Endothelial cell of umbilical vein (primary cell): ENCODE data around the gene LMCD1. TPM values are rescaled to one million over a fixed set of nuclear protein-coding genes. Genes with fewer than 3 reads are reported as not detected.

ENCODE experiments used
- BruUV-seq: library from RNA; stranded (reverse); fragments of 400-500 nt; replicated peaks from 2 replicates; lab custom pipeline; 2021; lab: Mats Ljungman, UMichigan
- CTCF ChIA-PET: fragments of 300-600, 350-600 bp; sonication (Branson Sonifier 250); formaldehyde crosslinking; loops from one replicate; lab custom pipeline; 2021; ENCODE audit warnings: antibody characterized with exemption, inconsistent platforms; lab: Charles Lee
- POLR2A ChIA-PET: fragments of 300-600, 350-600 bp; sonication (Branson Sonifier 250); formaldehyde crosslinking; loops from one replicate; lab custom pipeline; 2021; ENCODE audit warnings: antibody characterized with exemption, inconsistent platforms; lab: Charles Lee
- DNase-seq: peaks from one replicate; pipeline ENCODE4 v3.0.0-alpha.2; 2011; ENCODE audit warnings: low read depth, low spot score
- FAIRE-seq: peaks from 2 replicates; lab custom pipeline; 2011; peaks lifted over from hg19 to GRCh38; lab: Jason Lieb, UNC
- H2AFZ ChIP-seq: 2 replicates; pipeline ENCODE4 v1.6.0; 2012; ENCODE audit warnings: low read depth, low read length, control low read depth, inconsistent platforms
- H3K27ac ChIP-seq: 2 replicates; pipeline ENCODE4 v1.5.1; 2011; ENCODE audit warnings: low read depth, mild to moderate bottlenecking, control low read depth, low read length, moderate library complexity; ENCODE audit not compliant: insufficient read depth
- H3K27me3 ChIP-seq, 2 experiments: 2 replicates each; pipeline versions ENCODE4 v1.6.0 to v1.6.1; 2011; ENCODE audit warnings: low read length in 2 of 2, mixed read lengths in 1 of 2; ENCODE audit not compliant: control insufficient read depth in 2 of 2, insufficient read depth in 2 of 2
- H3K36me3 ChIP-seq, 2 experiments: 2 replicates in 1 of 2; 3 replicates in 1 of 2; pipeline ENCODE4 v1.5.1; 2011; ENCODE audit warnings: low read length in 2 of 2, mild to moderate bottlenecking in 1 of 2, moderate library complexity in 1 of 2; ENCODE audit not compliant: control insufficient read depth in 2 of 2, insufficient read depth in 2 of 2; ENCODE audit errors: extremely low read depth in 1 of 2
- H3K4me1 ChIP-seq: 3 replicates; pipeline ENCODE4 v1.5.1; 2011; ENCODE audit warnings: mild to moderate bottlenecking, low read length; ENCODE audit not compliant: control insufficient read depth, insufficient read depth; ENCODE audit errors: extremely low read depth
- H3K4me2 ChIP-seq: 2 replicates; pipeline ENCODE4 v1.6.1; 2011; ENCODE audit warnings: low read length, control low read depth, mixed read lengths; ENCODE audit not compliant: insufficient read depth
- H3K4me3 ChIP-seq, 3 experiments: fragments of 200-600 bp in 1 of 3; sonication (generic), shearing (Covaris generic) in 1 of 3; replicated peaks in 1 of 3; 2 replicates each; pipeline ENCODE4 v1.5.1; 2011 to 2016; ENCODE audit warnings: control low read depth in 3 of 3, low read length in 3 of 3, mild to moderate bottlenecking in 2 of 3, inconsistent platforms in 1 of 3, low read depth in 1 of 3, moderate library complexity in 1 of 3; ENCODE audit not compliant: insufficient read depth in 1 of 3
- H3K79me2 ChIP-seq: 2 replicates; pipeline ENCODE4 v1.6.0; 2012; ENCODE audit warnings: low read length, inconsistent platforms; ENCODE audit not compliant: control insufficient read depth, insufficient read depth
- H3K9ac ChIP-seq: replicated peaks from 2 replicates; pipeline ENCODE3; 2011; ENCODE audit warnings: low read length, control low read depth; ENCODE audit not compliant: insufficient read depth; ENCODE audit errors: extremely low read depth
- H3K9me1 ChIP-seq: replicated peaks from 3 replicates; pipeline ENCODE4 v1.6.0; 2011; ENCODE audit warnings: mild to moderate bottlenecking, low read length; ENCODE audit not compliant: control insufficient read depth, insufficient read depth; ENCODE audit errors: extremely low read depth
- H3K9me3 ChIP-seq: replicated peaks from 2 replicates; pipeline ENCODE4 v1.5.1; 2012; ENCODE audit warnings: low read length, inconsistent platforms; ENCODE audit not compliant: control insufficient read depth, insufficient read depth
- H4K20me1 ChIP-seq: replicated peaks from 2 replicates; pipeline ENCODE3; 2011; ENCODE audit warnings: mild to moderate bottlenecking, low read length; ENCODE audit not compliant: control insufficient read depth, insufficient read depth; ENCODE audit errors: extremely low read depth
- CTCF ChIP-seq, 2 donors: IDR thresholded peaks; 1 replicate in 1 of 2; 2 replicates in 1 of 2; pipeline ENCODE4 v1.5.1; 2011; ENCODE audit warnings: low read length in 2 of 2, mild to moderate bottlenecking in 2 of 2, moderate library complexity in 2 of 2, control low read depth in 1 of 2, inconsistent platforms in 1 of 2, low read depth in 1 of 2; ENCODE audit not compliant: insufficient read depth in 1 of 2; ENCODE audit errors: extremely low read depth in 1 of 2
- EZH2 ChIP-seq: IDR thresholded peaks from 2 replicates; pipeline ENCODE4 v1.6.1; 2012; ENCODE audit warnings: borderline replicate concordance, low read depth, mild to moderate bottlenecking, moderate library complexity, low read length, inconsistent platforms; ENCODE audit not compliant: severe bottlenecking
- FOS ChIP-seq: IDR thresholded peaks from 2 replicates; pipeline ENCODE4 v1.6.1; 2011; ENCODE audit warnings: mild to moderate bottlenecking, low read length, moderate library complexity, borderline replicate concordance; ENCODE audit not compliant: insufficient read depth
- GATA2 ChIP-seq: IDR thresholded peaks from 2 replicates; pipeline ENCODE4 v1.7.0; 2011; ENCODE audit warnings: low read depth, mild to moderate bottlenecking, moderate library complexity, mixed read lengths, low read length; ENCODE audit not compliant: insufficient read length, insufficient read depth
- JUN ChIP-seq: IDR thresholded peaks from 2 replicates; pipeline ENCODE4 v1.6.1; 2011; ENCODE audit warnings: borderline replicate concordance, low read depth; ENCODE audit not compliant: insufficient read length, insufficient read depth
- MAX ChIP-seq: IDR thresholded peaks from 2 replicates; pipeline ENCODE4 v1.6.1; 2011; ENCODE audit not compliant: insufficient read depth, insufficient read length
- MYC ChIP-seq: IDR thresholded peaks from one replicate; pipeline ENCODE4 v1.6.1; 2011; ENCODE audit warnings: mild to moderate bottlenecking, low read depth, low read length
- POLR2A ChIP-seq: IDR thresholded peaks from 2 replicates; pipeline ENCODE4 v1.6.1; 2012; ENCODE audit warnings: low read depth, mild to moderate bottlenecking, control low read depth, low read length
- POLR2AphosphoS5 ChIP-seq: IDR thresholded peaks from 2 replicates; pipeline ENCODE4 v1.6.1; 2012; ENCODE audit warnings: low read depth, mild to moderate bottlenecking, control low read depth, low read length, moderate library complexity; ENCODE audit not compliant: insufficient read depth
- dilution Hi-C: fragments of 300-500 bp; cut with MboI; formaldehyde crosslinking; loops from one replicate; pipeline ENCODE4 v1.15.0; 2019; ENCODE audit warnings: low sequenced_read_pairs; ENCODE audit not compliant: extremely low pct_ligation_motif_present
- intact Hi-C: fragments of 100-400 bp; cut with micrococcal nuclease; formaldehyde crosslinking; loops from one replicate; pipeline ENCODE4 v1.10.0; 2022
- polyA plus RNA-seq, 4 experiments: library from polyadenylated mRNA; depleted of rRNA in 3 of 4; stranded (reverse) in 3 of 4; unstranded in 1 of 4; fragments of >200 nt; gene quantifications; 2 replicates each; pipeline versions ENCODE4 v1.2.1 to v1.2.3, GENCODE V29; 2011 to 2012; ENCODE audit warnings: missing spikeins in 1 of 4
- total RNA-seq: library from RNA; stranded (reverse); gene quantifications from 2 replicates; pipeline ENCODE4 v1.2.3, GENCODE V29; 2021

LMCD1 gene
- total and polyA plus RNA-seq, 2 donors (not counting 3 experiments of a cell fraction or from before 2014, with no cell fraction given), result 7.6 to 14.5 TPM

GRCh38 chr3:8456412-8456811, 45.2 kb upstream of the LMCD1 start:
- no peak overlapping the region for H3K4me2 ChIP-seq
- no peaks in the 10 kb centered on the region for H3K4me1 ChIP-seq
- H3K9ac ChIP-seq, result no peak overlapping the region
- intact Hi-C loops, result no loop called here
- H3K36me3 ChIP-seq, result no peaks in the 10 kb centered on the region
- ChIA-PET POLR2A (no interaction called here), CTCF (interaction anchor here (1.0 to 1.3 kb wide), 3 partner anchors 11 to 39 kb away, joined by 3 to 5 read pairs (median 3); no protein-coding TSS in a partner anchor)
- H3K4me3 ChIP-seq, result no peak overlapping the region
- BruUV-seq, result no TSS peak
- no peaks in the 10 kb centered on the region for H4K20me1 ChIP-seq
- H2AFZ ChIP-seq, result no peak overlapping the region
- dilution Hi-C loops, result no loop called here
- no peaks in the 10 kb centered on the region for H3K9me3 ChIP-seq
- no peaks in the 10 kb centered on the region for H3K27me3 ChIP-seq
- no peaks in the 10 kb centered on the region for H3K79me2 ChIP-seq
- H3K27ac ChIP-seq, result no peak overlapping the region
- no peak for TF ChIP-seq FOS
- no peak for TF ChIP-seq EZH2
- TF ChIP-seq CTCF (IDR thresholded peaks at IDR 0.05; ENCODE audit: extremely low read depth in 1 of 2, insufficient read depth in 1 of 2, low read depth in 1 of 2, low read length in 2 of 2), result no peak
- TF ChIP-seq POLR2AphosphoS5, result no peak
- TF ChIP-seq MYC, result no peak
- TF ChIP-seq POLR2A, result no peak
- DNase-seq, result no peak
- H3K9me1 ChIP-seq, result no peaks in the 10 kb centered on the region
- no peak for FAIRE-seq

- no peaks in the 10 kb centered on the region for H3K9me3 ChIP-seq
- ChIA-PET CTCF (interaction anchor here (1.0 to 1.3 kb wide), 2 partner anchors 15 to 40 kb away, joined by 3 to 5 read pairs; no protein-coding TSS in a partner anchor), POLR2A (no interaction called here)
- H3K27ac ChIP-seq, result no peak overlapping the region
- intact Hi-C loops (no loop called here), dilution Hi-C loops (no loop called here)
- no peak overlapping the region for H2AFZ ChIP-seq
- no peaks in the 10 kb centered on the region for H3K27me3 ChIP-seq
- TF ChIP-seq FOS (no peak), MAX (no peak), CTCF (IDR thresholded peaks at IDR 0.05; ENCODE audit: extremely low read depth in 1 of 2, insufficient read depth in 1 of 2, low read depth in 1 of 2, low read length in 2 of 2) (no peak), MYC (no peak), GATA2 (no peak), JUN (no peak), POLR2A (no peak), EZH2 (no peak), POLR2AphosphoS5 (no peak)
- no peak for FAIRE-seq
- no peaks in the 10 kb centered on the region for H3K79me2 ChIP-seq
- H3K4me2 ChIP-seq, result no peak overlapping the region
- no TSS peak for BruUV-seq
- H3K9me1 ChIP-seq, result no peaks in the 10 kb centered on the region
- no peaks in the 10 kb centered on the region for H4K20me1 ChIP-seq
- no peak overlapping the region for H3K9ac ChIP-seq
- no peaks in the 10 kb centered on the region for H3K36me3 ChIP-seq
- no peak for DNase-seq
- H3K4me3 ChIP-seq, result no peak overlapping the region
- no peaks in the 10 kb centered on the region for H3K4me1 ChIP-seq
These were observed 44.6 kb upstream of the LMCD1 start for GRCh38 chr3:8457039-8457438.
